ENCODE results near the gene PADI6. TPM values are rescaled to one million over a fixed set of nuclear protein-coding genes. Genes with fewer than 3 reads are reported as not detected.

The PADI6 gene
- total and polyA plus RNA-seq, 9 of the 15 experiments (the other 6 are each of a cell fraction or from before 2014, with no cell fraction given), result not detected

DNA sequence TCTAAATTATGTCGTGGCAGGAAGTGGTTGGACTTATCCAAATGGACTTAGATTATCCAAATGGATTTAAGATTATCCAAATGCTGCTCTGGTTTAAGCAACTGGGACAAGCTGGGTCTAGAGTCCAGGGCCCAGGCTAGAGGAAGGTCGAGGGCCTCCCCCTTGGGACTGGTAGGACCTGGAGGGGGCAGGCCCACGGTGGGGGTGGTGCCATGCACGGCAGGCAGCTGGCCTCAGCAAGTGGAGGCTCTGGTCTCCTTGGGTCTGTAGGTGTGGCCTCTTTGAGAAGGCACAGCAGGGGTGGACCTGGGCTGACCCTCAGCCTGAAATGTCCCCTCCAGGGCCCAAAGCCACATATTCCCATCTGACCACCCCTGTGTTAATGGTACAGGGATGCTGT is 29.8 kb downstream of the PADI6 start (continued):
- TF ChIP-seq, protein P1, sequence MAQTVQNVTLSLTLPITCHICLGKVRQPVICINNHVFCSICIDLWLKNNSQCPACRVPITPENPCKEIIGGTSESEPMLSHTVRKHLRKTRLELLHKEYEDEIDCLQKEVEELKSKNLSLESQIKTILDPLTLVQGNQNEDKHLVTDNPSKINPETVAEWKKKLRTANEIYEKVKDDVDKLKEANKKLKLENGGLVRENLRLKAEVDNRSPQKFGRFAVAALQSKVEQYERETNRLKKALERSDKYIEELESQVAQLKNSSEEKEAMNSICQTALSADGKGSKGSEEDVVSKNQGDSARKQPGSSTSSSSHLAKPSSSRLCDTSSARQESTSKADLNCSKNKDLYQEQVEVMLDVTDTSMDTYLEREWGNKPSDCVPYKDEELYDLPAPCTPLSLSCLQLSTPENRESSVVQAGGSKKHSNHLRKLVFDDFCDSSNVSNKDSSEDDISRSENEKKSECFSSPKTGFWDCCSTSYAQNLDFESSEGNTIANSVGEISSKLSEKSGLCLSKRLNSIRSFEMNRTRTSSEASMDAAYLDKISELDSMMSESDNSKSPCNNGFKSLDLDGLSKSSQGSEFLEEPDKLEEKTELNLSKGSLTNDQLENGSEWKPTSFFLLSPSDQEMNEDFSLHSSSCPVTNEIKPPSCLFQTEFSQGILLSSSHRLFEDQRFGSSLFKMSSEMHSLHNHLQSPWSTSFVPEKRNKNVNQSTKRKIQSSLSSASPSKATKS (CRISPR knock-in tag; IDR thresholded peaks at IDR 0.05), result no peak
- TF ChIP-seq BRD4 (IDR thresholded peaks at IDR 0.05), result no peak

DNA sequence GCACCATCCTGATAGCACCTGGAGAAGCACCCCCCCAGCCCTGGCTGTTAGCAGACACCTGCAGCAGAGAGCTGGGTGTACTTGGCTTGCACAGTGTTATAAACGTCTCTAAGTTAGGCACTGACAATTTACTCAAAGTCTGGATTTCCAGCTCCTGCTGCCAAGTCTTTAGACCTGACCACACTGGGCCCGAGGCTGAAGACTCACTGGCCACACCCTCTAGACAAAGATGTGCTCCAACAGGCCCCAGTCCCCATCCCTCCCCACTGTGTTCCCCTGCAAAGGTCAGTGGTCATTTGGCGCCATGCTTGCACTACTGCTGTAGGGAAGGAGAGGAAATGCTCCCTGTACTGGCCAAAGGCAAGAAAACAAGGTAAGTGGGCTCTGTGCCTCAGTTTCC is 31.1 kb downstream of the PADI6 start:
- no peak overlapping the region for H3K4me2 ChIP-seq (ENCODE audit: insufficient read depth, low read length)
- no peak overlapping the region for H2AFZ ChIP-seq (ENCODE audit: low read depth, low read length)
- WGBS (ENCODE audit: insufficient coverage, low coverage, missing lambda C conversion rate), result 18% methylated on average over 3 of the region's 3 CpGs
- H3K9me1 ChIP-seq (ENCODE audit: control insufficient read depth, insufficient read depth, low read length), result peaks cover 4% of the 10 kb centered on the region
- BruUV-seq (replicated peaks), result no TSS peak
- DNase-seq (ENCODE audit: extremely low read depth in 1 of 4, low spot score in 3 of 4) (no peak), FAIRE-seq (no peak), ATAC-seq (no peak)
- peaks cover 21 to 51% of the 10 kb centered on the region in 2 experiments; a peak in 4 of 5 replicates for H3K4me1 ChIP-seq (replicated peaks in 1 of 2; ENCODE audit: control insufficient read depth in 2 of 2, insufficient read depth in 2 of 2, low read length in 2 of 2)
- peaks cover 21% of the 10 kb centered on the region; the same call in 2 of the 3 replicates for H3K36me3 ChIP-seq (ENCODE audit: control insufficient read depth, insufficient read depth, low read length)
- TF ChIP-seq ZNF174 (CRISPR knock-in tag; IDR thresholded peaks at IDR 0.05), result no peak
- TF ChIP-seq KDM2B (CRISPR knock-in tag; IDR thresholded peaks at IDR 0.05), result no peak
- no peak for TF ChIP-seq NFIC (IDR thresholded peaks at IDR 0.05)
- peaks cover 10% of the 10 kb centered on the region; the same call in 1 of the 2 replicates for H4K20me1 ChIP-seq (replicated peaks; ENCODE audit: control insufficient read depth, insufficient read depth, low read length)
- no peak overlapping the region for H3K9ac ChIP-seq (ENCODE audit: insufficient read depth in 1 of 2, low read depth in 2 of 2, low read length in 2 of 2)
- ChIA-PET POLR2A (interaction anchor here (0.6 to 2.4 kb wide), 4 partner anchors 10 to 757 kb away, joined by 3 to 7 read pairs (median 5); no protein-coding TSS in a partner anchor), CTCF (ENCODE audit: low intra/inter-chr PET ratio) (no interaction called here)
- no peaks in the 10 kb centered on the region for H3K79me2 ChIP-seq (ENCODE audit: control insufficient read depth, insufficient read depth, low read length)
- H3K4me3 ChIP-seq, result no peak overlapping the region
- no peaks in the 10 kb centered on the region for H3K9me3 ChIP-seq (replicated peaks; ENCODE audit: control insufficient read depth, insufficient read depth, low read depth, low read length)
- H3K27me3 ChIP-seq (ENCODE audit: control insufficient read depth in 2 of 2, insufficient read depth in 2 of 2, low read length in 2 of 2), result no peaks in the 10 kb centered on the region
- intact Hi-C loops (cut with micrococcal nuclease), result loop anchor here (5.0 to 10.0 kb wide), 2 partner anchors 66 to 278 kb away; no protein-coding TSS in a partner anchor
- no peak overlapping the region for H3K27ac ChIP-seq (ENCODE audit: extremely low read depth, low read depth, low read length)
- in situ Hi-C loops (cut with MboI), result loop anchor here (10.0 kb wide), 1 partner anchor 278 kb away; no protein-coding TSS in a partner anchor
